ENCODE data around the gene AKR1B1.

GRCh38 chr7:134446923-134447322 lies 12.0 kb downstream of the AKR1B1 start:
- TF ChIP-seq CTCF (IDR thresholded peaks at IDR 0.05; ENCODE audit: low read length): no peak
- no peak for TF ChIP-seq EZH2phosphoT487 (IDR thresholded peaks at IDR 0.05; ENCODE audit: low read length)
